ENCODE results near the gene ENPP6.
"Not testable (repeated sequence)": the region's sequence is repeated elsewhere in the genome, so short reads cannot be mapped to it uniquely, and the experiment has no call there.

Gene ENPP6

GRCh38 chr4:184237612-184238011, 19.9 kb upstream of the ENPP6 start:
- no peak for DNase-seq

- no peak for DNase-seq
Observed at GRCh38 chr4:184235526-184235925, 17.9 kb upstream of the ENPP6 start.

- DNase-seq = no peak
Observed at GRCh38 chr4:184234155-184234554, 16.5 kb upstream of the ENPP6 start.

- DNase-seq = no peak
Observed at GRCh38 chr4:184232975-184233374, 15.3 kb upstream of the ENPP6 start.

GRCh38 chr4:184232202-184232601, 14.5 kb upstream of the ENPP6 start:
- DNase-seq = no peak

GRCh38 chr4:184231573-184231972, 13.9 kb upstream of the ENPP6 start:
- no peak for DNase-seq

- no peak for DNase-seq
Observed at GRCh38 chr4:184228056-184228705, 10.5 kb upstream of the ENPP6 start.

GRCh38 chr4:184216515-184216914, 1.2 kb downstream of the ENPP6 start:
- DNase-seq = no peak

GRCh38 chr4:184215709-184216328, 1.9 kb downstream of the ENPP6 start:
- no peak for DNase-seq

GRCh38 chr4:184214931-184215330, 2.7 kb downstream of the ENPP6 start:
- DNase-seq = no peak

GRCh38 chr4:184207734-184208607, 9.7 kb downstream of the ENPP6 start:
- not testable (repeated sequence) for DNase-seq

- no peak for DNase-seq
Observed at GRCh38 chr4:184205243-184205642, 12.4 kb downstream of the ENPP6 start.

- no peak for DNase-seq
Observed at GRCh38 chr4:184203300-184203699, 14.4 kb downstream of the ENPP6 start.

- no peak for DNase-seq
Observed at GRCh38 chr4:184201179-184201578, 16.5 kb downstream of the ENPP6 start.

- DNase-seq = no peak
Observed at GRCh38 chr4:184200296-184200695, 17.4 kb downstream of the ENPP6 start.

- no peak for DNase-seq
Observed at GRCh38 chr4:184199780-184200179, 17.9 kb downstream of the ENPP6 start.

- DNase-seq = no peak
Observed at GRCh38 chr4:184198190-184198589, 19.5 kb downstream of the ENPP6 start.

GRCh38 chr4:184197536-184198082, 20.1 kb downstream of the ENPP6 start:
- DNase-seq = no peak

- DNase-seq = no peak
Observed at GRCh38 chr4:184196730-184197385, 20.8 kb downstream of the ENPP6 start.

- DNase-seq = no peak
Observed at GRCh38 chr4:184193556-184194525, 23.8 kb downstream of the ENPP6 start.

- DNase-seq = no peak
Observed at GRCh38 chr4:184192933-184193332, 24.7 kb downstream of the ENPP6 start.

Measured in right kidney (tissue), 1 donor.